PC-9 (cell line): ENCODE results near the gene AGPAT3. TPM values are rescaled to one million over a fixed set of nuclear protein-coding genes. Genes with fewer than 3 reads are reported as not detected.

Experiments
- BruUV-seq: library from RNA; stranded (reverse); fragments of 400-500 nt; replicated peaks from 2 replicates; lab custom pipeline; 2021; lab: Mats Ljungman, UMichigan
- CTCF ChIA-PET: fragments of 300-600 bp; sonication (Branson Sonifier 250); formaldehyde crosslinking; loops from one replicate; lab custom pipeline; 2022; ENCODE audit warnings: antibody characterized with exemption; lab: Charles Lee
- POLR2A ChIA-PET: fragments of 300-600 bp; sonication (Branson Sonifier 250); formaldehyde crosslinking; loops from one replicate; lab custom pipeline; 2022; ENCODE audit warnings: antibody characterized with exemption; ENCODE audit not compliant: unreplicated experiment; lab: Charles Lee
- DNase-seq, 2 experiments: peaks; one replicate each; pipeline versions ENCODE4 v3.0.0 to v3.0.0-alpha.2; 2015 to 2022; ENCODE audit warnings: mixed read lengths in 1 of 2
- H2AFZ ChIP-seq: fragments of 200-600 bp; sonication (generic); 2 replicates; pipeline ENCODE4 v1.8.1; 2017; ENCODE audit warnings: antibody characterized with exemption
- H3F3A ChIP-seq: fragments of 200-600 bp; sonication (generic); 2 replicates; pipeline ENCODE4 v1.8.1; 2017; ENCODE audit warnings: antibody characterized with exemption, mild to moderate bottlenecking, low read depth; ENCODE audit not compliant: insufficient read depth
- H3K27ac ChIP-seq: fragments of 200-600 bp; sonication (generic); 2 replicates; pipeline ENCODE4 v1.6.1; 2016; ENCODE audit warnings: mixed run types
- H3K27me3 ChIP-seq: fragments of 200-600 bp; sonication (generic); 2 replicates; pipeline ENCODE4 v1.6.1; 2016; ENCODE audit warnings: low read depth, mixed run types; ENCODE audit not compliant: insufficient read depth
- H3K36me3 ChIP-seq: fragments of 200-600 bp; sonication (generic); 2 replicates; pipeline ENCODE4 v1.6.1; 2016; ENCODE audit warnings: low read depth, mixed run types
- H3K4me1 ChIP-seq: fragments of 200-600 bp; sonication (generic); replicated peaks from 2 replicates; pipeline ENCODE4 v1.6.1; 2016; ENCODE audit warnings: mixed run types; ENCODE audit not compliant: insufficient read depth
- H3K4me2 ChIP-seq: fragments of 200-600 bp; sonication (generic); 2 replicates; pipeline ENCODE4 v1.6.1; 2017; ENCODE audit warnings: mixed run types
- H3K4me3 ChIP-seq: fragments of 200-600 bp; sonication (generic); 2 replicates; pipeline ENCODE4 v1.6.1; 2016; ENCODE audit warnings: mixed run types
- H3K79me2 ChIP-seq: fragments of 200-600 bp; sonication (generic); 2 replicates; pipeline ENCODE4 v1.6.1; 2017; ENCODE audit warnings: low read depth, mixed run types
- H3K9me2 ChIP-seq: fragments of 200-600 bp; sonication (generic); 2 replicates; pipeline ENCODE4 v1.8.1; 2017; ENCODE audit warnings: mild to moderate bottlenecking; ENCODE audit not compliant: insufficient read depth
- H3K9me3 ChIP-seq: fragments of 200-600 bp; sonication (generic); 2 replicates; pipeline ENCODE4 v1.8.1; 2016; ENCODE audit warnings: low read depth; ENCODE audit not compliant: insufficient read depth
- H4K20me1 ChIP-seq: fragments of 200-600 bp; sonication (generic); 2 replicates; pipeline ENCODE4 v1.8.1; 2017; ENCODE audit not compliant: insufficient read depth
- EZH2 ChIP-seq: fragments of 200-600 bp; sonication (generic); IDR thresholded peaks from 2 replicates; pipeline ENCODE4 v1.8.0; 2017; ENCODE audit warnings: antibody characterized with exemption, low read depth
- intact Hi-C: fragments of 100-400 bp; cut with micrococcal nuclease; formaldehyde crosslinking; loops from one replicate; pipeline ENCODE4 v1.10.0; 2022; ENCODE audit not compliant: unreplicated experiment
- total RNA-seq: library from RNA; stranded (reverse); gene quantifications from 2 replicates; pipeline ENCODE4 v1.2.3, GENCODE V29; 2021
- TF ChIP-seq, protein P1 (sequence below): fragments of 200-600 bp; sonication (generic); conservative IDR thresholded peaks from 2 replicates; pipeline ENCODE4 v1.6.1; 2017; ENCODE audit warnings: mixed run types, antibody characterized with exemption, mild to moderate bottlenecking, moderate library complexity

Gene AGPAT3
- total RNA-seq, 1 experiment from 2014 or later: 39.0 TPM

DNA sequence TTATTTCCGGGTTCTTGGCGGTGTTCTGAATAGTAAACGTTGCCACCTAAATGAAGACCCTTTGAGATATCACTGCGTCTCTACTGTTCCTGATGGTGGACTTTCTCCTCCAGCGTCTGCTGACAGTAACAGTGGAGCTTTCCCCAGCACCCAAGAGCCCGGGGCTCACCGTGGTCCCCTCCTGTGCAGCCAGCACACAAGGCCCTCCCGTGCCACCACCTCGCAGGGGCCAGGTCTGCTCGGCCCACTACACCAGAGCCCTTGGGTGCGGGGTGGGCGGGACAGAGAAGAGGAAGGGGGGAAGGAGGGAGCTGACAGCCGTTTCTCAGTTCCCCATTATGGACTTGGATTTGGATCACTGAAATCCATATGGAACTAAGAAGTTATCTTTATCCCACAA, 85.9 kb downstream of the AGPAT3 start:
- BruUV-seq: no TSS peak
- H3K4me2 ChIP-seq: no peak overlapping the region
- H3K4me3 ChIP-seq: no peak overlapping the region
- H3K27me3 ChIP-seq: no peaks in the 10 kb centered on the region
- CTCF ChIA-PET: no interaction called here
- H2AFZ ChIP-seq: no peak overlapping the region
- no peak for DNase-seq
- TF ChIP-seq EZH2: no peak
- TF ChIP-seq, protein P1, sequence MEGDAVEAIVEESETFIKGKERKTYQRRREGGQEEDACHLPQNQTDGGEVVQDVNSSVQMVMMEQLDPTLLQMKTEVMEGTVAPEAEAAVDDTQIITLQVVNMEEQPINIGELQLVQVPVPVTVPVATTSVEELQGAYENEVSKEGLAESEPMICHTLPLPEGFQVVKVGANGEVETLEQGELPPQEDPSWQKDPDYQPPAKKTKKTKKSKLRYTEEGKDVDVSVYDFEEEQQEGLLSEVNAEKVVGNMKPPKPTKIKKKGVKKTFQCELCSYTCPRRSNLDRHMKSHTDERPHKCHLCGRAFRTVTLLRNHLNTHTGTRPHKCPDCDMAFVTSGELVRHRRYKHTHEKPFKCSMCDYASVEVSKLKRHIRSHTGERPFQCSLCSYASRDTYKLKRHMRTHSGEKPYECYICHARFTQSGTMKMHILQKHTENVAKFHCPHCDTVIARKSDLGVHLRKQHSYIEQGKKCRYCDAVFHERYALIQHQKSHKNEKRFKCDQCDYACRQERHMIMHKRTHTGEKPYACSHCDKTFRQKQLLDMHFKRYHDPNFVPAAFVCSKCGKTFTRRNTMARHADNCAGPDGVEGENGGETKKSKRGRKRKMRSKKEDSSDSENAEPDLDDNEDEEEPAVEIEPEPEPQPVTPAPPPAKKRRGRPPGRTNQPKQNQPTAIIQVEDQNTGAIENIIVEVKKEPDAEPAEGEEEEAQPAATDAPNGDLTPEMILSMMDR: no peak
- intact Hi-C loops: no loop called here
- H4K20me1 ChIP-seq: no peaks in the 10 kb centered on the region
- H3K9me2 ChIP-seq: no peaks in the 10 kb centered on the region
- no peak overlapping the region for H3K27ac ChIP-seq
- POLR2A ChIA-PET: interaction anchor here (0.6 kb wide), 1 partner anchor 335 kb away, joined by 23 read pairs; no protein-coding TSS in a partner anchor
- no peaks in the 10 kb centered on the region for H3F3A ChIP-seq
- H3K9me3 ChIP-seq: no peaks in the 10 kb centered on the region
- no peaks in the 10 kb centered on the region for H3K36me3 ChIP-seq
- H3K79me2 ChIP-seq: no peaks in the 10 kb centered on the region
- no peaks in the 10 kb centered on the region for H3K4me1 ChIP-seq

DNA sequence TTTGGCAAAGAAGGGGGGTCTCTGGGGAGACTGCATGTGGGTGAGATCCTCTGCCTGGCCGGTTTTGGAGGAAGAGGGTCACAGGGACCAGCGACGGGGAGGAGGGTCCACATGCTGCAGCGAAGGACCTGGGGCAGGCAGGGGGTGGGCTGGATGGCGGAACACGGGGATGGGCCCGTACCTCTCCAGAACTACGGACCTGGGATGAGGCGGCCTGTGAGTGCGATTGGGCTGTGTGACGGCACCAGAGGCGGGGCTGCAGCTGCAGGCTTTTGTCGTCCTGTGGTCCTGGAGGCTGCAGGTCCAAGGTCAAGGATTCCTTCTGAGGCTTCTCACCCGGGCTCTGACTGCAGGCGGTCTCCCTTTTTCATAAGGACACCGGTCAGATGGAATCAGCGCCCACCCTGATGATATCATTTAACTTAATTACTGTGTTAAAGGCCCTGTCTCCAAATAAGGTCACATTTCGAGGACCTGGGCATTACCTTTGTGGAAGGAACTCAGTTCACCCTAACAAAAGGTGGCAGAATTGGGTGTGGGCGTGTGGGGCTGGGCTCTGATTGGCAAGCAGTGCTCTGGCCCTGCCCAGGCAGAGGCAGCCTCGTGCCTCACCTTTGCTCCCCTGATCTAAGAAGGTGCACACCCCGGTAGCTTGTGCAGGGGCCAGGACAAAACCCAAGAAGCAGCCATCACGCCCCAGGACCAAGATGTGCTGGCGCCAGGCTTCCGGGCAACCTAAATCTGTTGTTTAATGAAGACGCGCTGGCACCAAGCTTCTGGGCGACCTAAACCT, 87.1 kb downstream of the AGPAT3 start:
- H3K4me3 ChIP-seq: no peak overlapping the region
- CTCF ChIA-PET: no interaction called here
- no peaks in the 10 kb centered on the region for H3K4me1 ChIP-seq
- BruUV-seq: no TSS peak
- no peaks in the 10 kb centered on the region for H3K9me2 ChIP-seq
- no peaks in the 10 kb centered on the region for H3F3A ChIP-seq
- H3K79me2 ChIP-seq: no peaks in the 10 kb centered on the region
- H4K20me1 ChIP-seq: no peaks in the 10 kb centered on the region; the same call in 1 of the 2 replicates
- no peaks in the 10 kb centered on the region for H3K9me3 ChIP-seq
- no peak for TF ChIP-seq EZH2
- TF ChIP-seq, protein P1: no peak
- H3K27me3 ChIP-seq: no peaks in the 10 kb centered on the region
- no peak overlapping the region for H2AFZ ChIP-seq
- no peaks in the 10 kb centered on the region for H3K36me3 ChIP-seq
- no peak overlapping the region for H3K4me2 ChIP-seq
- DNase-seq: no peak
- no peak overlapping the region for H3K27ac ChIP-seq
- POLR2A ChIA-PET: no interaction called here
- intact Hi-C loops: no loop called here

DNA sequence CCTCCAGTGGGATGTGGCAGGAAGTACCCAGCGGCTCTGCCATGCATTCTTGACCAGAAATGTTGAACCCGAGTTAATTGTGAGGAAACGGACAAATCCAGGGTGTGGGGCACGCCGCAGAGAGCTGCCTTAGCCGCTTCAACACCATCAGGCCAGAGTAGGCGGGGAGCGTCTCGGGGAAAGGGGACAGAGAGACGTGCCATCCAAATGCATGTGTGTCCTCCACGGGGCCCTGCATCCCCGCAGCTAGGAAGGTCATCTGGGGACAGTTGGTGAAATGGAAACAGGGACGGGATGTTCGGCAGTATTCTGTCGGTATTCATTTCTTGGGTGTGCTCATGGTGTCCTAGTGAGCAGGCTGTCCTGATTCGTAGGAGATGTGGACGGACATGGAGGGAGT, 88.0 kb downstream of the AGPAT3 start:
- no peaks in the 10 kb centered on the region for H3K4me1 ChIP-seq
- H2AFZ ChIP-seq: no peak overlapping the region
- H3K4me2 ChIP-seq: no peak overlapping the region
- H3K27me3 ChIP-seq: no peaks in the 10 kb centered on the region
- TF ChIP-seq, protein P1: no peak
- no peak for TF ChIP-seq EZH2
- ChIA-PET CTCF (no interaction called here), POLR2A (no interaction called here)
- H3K36me3 ChIP-seq: no peaks in the 10 kb centered on the region
- no peak overlapping the region for H3K4me3 ChIP-seq
- no peaks in the 10 kb centered on the region; the same call in 1 of the 2 replicates for H4K20me1 ChIP-seq
- H3K27ac ChIP-seq: no peak overlapping the region
- no peak for DNase-seq
- BruUV-seq: no TSS peak
- intact Hi-C loops: no loop called here
- H3K9me3 ChIP-seq: no peaks in the 10 kb centered on the region
- H3K9me2 ChIP-seq: no peaks in the 10 kb centered on the region
- no peaks in the 10 kb centered on the region for H3K79me2 ChIP-seq
- peaks cover under 1% of the 10 kb centered on the region; the same call in 1 of the 2 replicates for H3F3A ChIP-seq
